Brain microvascular endothelial cell (primary cell): ENCODE results near the gene ARPP21.

Experiments
- DNase-seq: peaks from one replicate; pipeline ENCODE4 v3.0.0-alpha.2; 2020
- H3K27ac ChIP-seq: fragments of 250-450 bp; sonication (Bioruptor Pico); 2 replicates; pipeline ENCODE4 v1.5.1; 2020; ENCODE audit warnings: mild to moderate bottlenecking, moderate library complexity
- H3K27me3 ChIP-seq: fragments of 250-450 bp; sonication (Bioruptor Pico); replicated peaks from 2 replicates; pipeline ENCODE4 v1.5.1; 2020; ENCODE audit warnings: mild to moderate bottlenecking
- H3K36me3 ChIP-seq: fragments of 250-450 bp; sonication (Bioruptor Pico); replicated peaks from 2 replicates; pipeline ENCODE4 v1.5.1; 2020; ENCODE audit warnings: mild to moderate bottlenecking
- H3K4me3 ChIP-seq: 2 replicates; pipeline ENCODE4 v1.5.1; 2011; ENCODE audit warnings: low read depth, mild to moderate bottlenecking, control low read depth, low read length, moderate library complexity
- CTCF ChIP-seq: IDR thresholded peaks from 2 replicates; pipeline ENCODE4 v1.5.1; 2011; ENCODE audit warnings: low read depth, mild to moderate bottlenecking, moderate library complexity, low read length, control low read depth, inconsistent platforms; ENCODE audit errors: missing control alignments
- in situ Hi-C: cut with HindIII; loops from 2 replicates; pipeline ENCODE4 v1.10.0; 2017; ENCODE audit warnings: low sequenced_read_pairs, low pct_ligation_motif_present

Gene ARPP21

GRCh38 chr3:35817216-35817615 lies 177.9 kb downstream of the ARPP21 start:
- in situ Hi-C loops = no loop called here
- Histone ChIP-seq H3K4me3 (no peak overlapping the region), H3K27me3 (no peaks in the 10 kb centered on the region), H3K27ac (no peak overlapping the region), H3K36me3 (no peaks in the 10 kb centered on the region)
- no peak for DNase-seq
- TF ChIP-seq CTCF = no peak

GRCh38 chr3:35832140-35832571 lies 192.8 kb downstream of the ARPP21 start:
- Histone ChIP-seq H3K27ac (peak overlapping the region; percentile 6), H3K4me3 (no peak overlapping the region), H3K36me3 (no peaks in the 10 kb centered on the region), H3K27me3 (no peaks in the 10 kb centered on the region)
- in situ Hi-C loops = no loop called here
- no peak for TF ChIP-seq CTCF
- DNase-seq = peak; percentile 54
